GM21528 (cell line): Measurements from ENCODE around the gene PUSL1.

ENCODE experiments used
- ATAC-seq: cut with Tn5 transposase; IDR thresholded peaks from one replicate; pipeline ENCODE4 v1.9.1; 2021; ENCODE audit warnings: mild to moderate bottlenecking, moderate library complexity; ENCODE audit not compliant: unreplicated experiment, low FRiP score

The PUSL1 gene

DNA sequence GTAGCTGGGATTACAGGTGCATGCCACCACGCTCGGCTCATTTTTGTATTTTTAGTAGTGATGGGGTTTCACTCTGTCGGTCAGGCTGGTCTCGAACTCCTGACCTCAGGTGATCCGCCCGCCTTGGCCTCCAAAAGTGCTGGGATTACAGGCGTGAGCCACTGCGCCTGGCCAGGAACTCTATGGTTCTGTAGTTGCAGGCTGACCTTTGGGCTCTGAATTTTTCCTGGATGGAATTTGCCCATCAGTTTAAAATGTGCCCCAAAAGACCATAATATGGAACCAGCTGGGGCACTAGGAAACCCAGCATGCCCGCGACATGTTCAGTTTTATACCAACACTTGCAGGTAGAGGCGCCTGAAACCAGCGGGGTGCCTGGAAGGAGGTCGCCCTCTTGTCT lies 29.8 kb upstream of the PUSL1 start:
- ATAC-seq, result no peak

DNA sequence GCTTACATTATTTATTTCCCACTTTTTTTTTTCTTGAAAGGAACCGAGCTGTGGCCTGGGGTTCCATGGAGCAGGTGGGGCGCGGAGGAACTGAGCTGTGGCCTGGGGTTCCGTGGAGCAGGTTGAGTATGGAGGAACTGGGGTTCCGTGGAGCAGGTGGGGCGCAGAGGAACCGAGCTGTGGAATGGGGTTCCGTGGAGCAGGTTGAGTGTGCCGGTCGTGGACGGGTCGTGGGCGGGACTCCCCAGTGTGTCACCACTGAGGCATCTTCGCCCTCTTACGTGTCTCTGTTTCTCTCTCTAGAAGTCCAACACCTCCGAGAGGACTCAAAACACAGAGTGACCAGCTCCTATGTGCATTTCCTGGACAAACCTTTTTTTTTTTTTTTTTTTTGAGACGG lies 29.4 kb upstream of the PUSL1 start:
- ATAC-seq, result no peak

DNA sequence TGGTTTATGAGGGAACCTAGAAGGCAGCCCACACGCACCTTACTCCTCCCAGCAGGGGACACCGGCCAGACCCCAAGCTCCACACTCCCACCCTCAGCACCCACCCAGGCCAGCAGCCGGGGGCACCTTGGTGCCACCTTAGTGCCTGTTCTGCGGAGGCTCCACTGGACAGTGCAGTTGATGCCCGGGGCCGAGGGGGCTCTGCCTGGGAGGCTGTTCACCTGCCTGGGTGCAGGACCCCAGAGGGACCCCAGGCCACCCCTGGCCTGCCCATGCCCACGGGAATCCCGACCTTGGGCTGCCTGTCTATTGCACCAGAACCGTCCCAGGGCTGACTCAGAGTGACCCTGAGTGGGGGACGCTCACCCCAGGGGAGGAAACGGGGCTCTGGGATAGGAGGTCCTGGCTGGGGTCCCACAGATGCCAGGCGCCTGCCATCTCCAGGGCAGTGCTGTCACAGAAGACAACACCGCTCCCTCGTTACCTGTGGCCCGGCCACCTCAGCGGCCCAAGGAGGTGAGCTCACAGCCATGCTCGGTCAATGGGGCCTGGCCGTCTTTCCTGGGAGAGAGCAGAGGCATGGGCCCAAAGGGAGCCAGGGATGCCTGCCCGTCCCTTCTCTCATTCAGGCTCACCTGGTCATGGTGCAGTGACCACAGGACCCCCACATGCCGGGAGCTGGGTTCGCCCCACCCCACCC lies 27.5 kb upstream of the PUSL1 start:
- no peak for ATAC-seq

DNA sequence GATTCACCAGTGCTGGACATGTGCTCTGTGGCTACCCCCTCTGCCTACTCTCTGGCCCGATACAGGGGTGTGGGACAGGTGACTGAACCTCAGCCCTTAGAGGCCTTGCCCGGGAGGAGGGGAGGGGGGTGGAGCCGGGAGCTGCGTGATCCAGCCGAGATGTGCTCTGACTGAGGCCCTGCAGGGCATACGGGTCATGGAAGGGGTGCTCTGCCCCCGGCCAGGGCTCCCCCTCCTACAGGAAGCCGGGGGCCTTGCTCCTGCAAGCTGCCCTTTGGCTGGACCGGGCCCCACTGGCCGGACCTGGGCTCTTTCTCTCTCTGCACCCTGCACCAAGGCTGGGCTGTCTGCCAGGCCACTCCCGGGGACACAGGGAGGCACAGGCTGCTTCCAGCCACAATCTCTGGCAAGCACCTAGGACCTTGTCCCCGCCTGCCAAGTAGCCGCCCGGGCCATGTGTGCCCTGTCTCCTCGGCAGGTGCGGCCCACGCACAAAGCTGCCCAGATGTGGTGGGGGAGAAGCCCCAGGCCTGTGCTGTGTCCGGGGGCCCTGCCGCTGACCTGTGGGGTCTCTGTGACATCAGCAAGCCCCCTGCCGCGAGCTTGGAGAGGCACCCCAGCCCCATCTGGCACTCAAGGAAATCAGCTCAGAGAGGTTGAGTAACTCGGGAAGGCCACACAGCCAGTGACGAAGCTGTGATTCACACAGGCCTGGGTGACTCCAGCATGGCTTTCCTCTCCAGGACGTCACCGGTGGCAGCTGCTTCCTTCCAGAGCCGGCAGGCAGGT lies 26.7 kb upstream of the PUSL1 start:
- ATAC-seq, result no peak

DNA sequence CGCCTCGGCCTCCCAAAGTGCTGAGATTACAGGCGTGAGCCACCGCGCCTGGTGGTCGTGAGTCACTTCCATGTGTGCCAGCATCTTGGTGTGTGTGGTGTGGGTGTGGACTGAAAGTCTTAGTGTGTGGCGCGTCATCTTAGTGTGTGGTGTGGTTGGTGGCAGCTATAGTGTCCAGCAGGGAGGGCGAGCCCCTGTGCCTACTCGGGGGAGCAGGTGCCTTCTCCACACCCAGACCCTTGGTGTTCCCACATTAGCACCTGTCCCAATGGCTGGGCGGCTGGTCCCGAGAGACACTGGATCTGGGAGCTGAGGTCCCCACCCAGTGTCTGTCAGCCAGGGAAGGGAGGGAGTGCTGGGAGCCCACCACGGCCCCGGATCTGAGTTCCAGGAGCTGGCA lies 25.4 kb upstream of the PUSL1 start:
- ATAC-seq, result no peak

DNA sequence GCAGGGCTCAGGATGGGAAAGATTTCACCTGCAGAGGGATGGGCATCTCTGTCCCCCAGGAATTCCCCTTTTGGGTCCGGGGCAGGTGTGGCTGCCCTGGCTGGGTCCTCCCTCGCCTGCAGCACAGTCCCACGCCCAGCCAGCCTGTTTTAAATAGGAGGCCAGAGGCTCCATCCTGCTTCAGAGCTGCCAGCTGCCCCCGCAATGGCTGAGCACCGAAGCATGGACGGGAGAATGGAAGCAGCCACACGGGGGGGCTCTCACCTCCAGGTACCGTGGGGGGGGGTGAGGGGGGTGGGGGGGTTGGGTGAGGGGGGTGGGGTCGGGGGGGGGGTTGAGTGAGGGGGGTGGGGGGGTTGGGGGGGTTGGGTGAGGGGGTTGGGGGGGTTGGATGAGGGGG lies 24.6 kb upstream of the PUSL1 start:
- no peak for ATAC-seq

DNA sequence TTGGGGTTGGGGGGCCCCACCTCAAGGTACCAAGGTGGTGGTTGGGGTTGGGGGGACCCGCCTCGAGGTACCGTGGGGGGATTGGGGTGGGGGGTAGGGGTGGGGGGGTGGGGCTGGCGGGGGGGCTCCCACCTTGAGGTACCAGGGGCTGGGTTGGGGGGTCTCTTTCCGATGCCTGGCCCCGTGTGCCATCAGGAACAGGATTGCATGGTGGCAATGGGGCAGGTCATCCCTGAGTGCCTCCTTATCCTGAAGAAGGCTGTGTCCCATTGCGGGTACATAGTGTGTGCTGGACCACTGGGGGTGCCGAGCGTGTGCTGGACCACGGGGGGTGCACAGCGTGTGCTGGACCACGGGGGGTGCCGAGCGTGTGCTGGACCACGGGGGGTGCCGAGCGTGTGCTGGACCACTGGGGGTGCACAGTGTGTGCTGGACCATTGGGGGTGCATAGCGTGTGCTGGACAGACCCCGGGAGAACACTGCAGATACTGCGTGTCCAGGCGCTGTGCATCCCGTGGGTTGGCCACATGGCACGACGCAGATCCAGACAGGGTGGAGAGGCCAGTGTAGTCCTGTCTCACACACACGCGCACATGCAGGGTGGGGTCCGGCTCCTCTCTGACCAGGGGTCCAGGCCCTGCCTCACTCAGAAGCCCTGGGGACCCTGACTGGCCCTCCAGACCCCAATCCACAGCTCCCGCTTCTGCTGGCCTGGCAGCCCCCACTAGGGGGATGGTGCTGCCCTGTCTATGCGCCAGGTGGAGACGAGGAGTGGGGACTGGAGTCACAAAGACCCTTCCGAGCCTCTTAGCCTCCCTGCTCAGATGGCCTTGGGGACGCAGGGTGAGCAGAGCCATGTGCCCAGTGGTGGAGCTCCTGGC lies 23.9 kb upstream of the PUSL1 start:
- ATAC-seq, result no peak

DNA sequence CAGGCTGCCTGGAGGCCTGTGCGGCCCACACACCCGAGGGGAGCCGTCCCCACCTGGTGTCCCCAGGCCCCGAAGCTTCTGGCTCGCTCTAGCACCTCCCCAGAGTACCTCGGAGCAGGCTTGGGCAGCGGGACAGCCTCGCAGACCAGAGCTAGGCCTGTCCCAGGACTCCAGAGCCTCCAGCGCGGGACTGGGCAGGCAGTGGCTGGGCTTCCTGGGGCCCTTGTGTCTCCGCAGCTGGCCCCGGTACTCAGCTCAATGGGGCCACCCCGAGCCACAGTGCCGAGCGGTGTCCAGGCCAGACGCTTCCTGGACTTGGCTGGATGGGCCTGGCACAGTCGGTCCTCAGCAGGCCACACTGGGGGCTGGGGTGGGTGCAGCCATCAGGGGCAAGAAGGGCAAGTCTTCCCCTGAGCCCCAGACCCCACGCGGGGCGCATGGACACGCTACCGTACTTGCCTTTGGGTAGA lies 23.3 kb upstream of the PUSL1 start:
- no peak for ATAC-seq

DNA sequence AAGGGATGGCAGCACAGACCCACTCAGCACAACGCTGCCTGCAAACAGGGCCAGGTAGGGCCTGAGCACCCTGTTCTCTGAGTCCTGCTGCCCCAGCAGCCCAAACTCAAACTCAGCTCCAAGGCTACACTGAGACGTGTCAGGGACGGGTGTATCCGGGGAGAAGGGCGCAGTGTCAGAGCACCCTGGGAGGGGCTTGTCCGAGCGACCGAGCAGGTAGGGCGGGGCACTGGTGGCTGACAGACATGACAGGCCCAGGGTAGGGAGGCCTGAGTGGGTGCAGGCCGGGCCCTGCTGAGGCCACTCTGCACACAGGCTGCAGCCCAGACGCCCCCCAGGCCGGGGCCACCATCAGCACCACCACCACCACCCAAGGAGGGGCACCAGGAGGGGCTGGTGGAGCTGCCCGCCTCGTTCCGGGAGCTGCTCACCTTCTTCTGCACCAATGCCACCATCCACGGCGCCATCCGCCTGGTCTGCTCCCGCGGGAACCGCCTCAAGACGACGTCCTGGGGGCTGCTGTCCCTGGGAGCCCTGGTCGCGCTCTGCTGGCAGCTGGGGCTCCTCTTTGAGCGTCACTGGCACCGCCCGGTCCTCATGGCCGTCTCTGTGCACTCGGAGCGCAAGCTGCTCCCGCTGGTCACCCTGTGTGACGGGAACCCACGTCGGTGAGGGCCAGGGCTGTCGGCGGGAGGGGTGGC lies 22.6 kb upstream of the PUSL1 start:
- no peak for ATAC-seq

DNA sequence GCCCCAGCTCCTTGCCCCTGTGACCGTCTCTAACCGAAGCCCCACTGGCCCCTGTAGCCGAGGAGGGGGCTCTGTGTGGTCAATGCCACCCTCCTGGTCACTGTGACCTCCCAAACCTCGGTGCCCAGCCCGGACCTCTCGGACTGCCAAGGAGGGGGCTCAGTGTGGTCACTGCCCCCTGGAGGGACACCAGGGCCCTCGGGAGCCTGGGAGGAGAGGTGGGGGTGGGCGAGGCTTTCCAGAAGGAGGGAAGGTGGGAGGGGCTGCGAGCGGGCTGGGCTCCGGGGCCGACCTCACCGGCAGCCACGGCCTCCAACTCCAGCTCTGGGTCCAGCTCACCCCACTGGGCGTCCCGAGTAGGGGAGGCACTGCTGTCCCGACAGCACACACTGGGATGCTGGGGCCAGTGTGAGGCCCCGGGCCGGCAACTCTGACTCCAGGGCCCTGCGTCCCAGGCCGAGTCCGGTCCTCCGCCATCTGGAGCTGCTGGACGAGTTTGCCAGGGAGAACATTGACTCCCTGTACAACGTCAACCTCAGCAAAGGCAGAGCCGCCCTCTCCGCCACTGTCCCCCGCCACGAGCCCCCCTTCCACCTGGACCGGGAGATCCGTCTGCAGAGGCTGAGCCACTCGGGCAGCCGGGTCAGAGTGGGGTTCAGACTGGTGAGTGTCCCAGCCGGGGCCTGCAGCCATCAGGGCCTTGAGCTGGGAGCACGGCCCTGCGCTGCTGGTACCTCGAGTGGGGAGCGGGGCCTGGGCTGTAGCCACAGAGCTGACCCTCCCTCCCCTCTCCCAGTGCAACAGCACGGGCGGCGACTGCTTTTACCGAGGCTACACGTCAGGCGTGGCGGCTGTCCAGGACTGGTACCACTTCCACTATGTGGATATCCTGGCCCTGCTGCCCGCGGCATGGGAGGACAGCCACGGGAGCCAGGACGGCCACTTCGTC lies 21.8 kb upstream of the PUSL1 start:
- no peak for ATAC-seq

DNA sequence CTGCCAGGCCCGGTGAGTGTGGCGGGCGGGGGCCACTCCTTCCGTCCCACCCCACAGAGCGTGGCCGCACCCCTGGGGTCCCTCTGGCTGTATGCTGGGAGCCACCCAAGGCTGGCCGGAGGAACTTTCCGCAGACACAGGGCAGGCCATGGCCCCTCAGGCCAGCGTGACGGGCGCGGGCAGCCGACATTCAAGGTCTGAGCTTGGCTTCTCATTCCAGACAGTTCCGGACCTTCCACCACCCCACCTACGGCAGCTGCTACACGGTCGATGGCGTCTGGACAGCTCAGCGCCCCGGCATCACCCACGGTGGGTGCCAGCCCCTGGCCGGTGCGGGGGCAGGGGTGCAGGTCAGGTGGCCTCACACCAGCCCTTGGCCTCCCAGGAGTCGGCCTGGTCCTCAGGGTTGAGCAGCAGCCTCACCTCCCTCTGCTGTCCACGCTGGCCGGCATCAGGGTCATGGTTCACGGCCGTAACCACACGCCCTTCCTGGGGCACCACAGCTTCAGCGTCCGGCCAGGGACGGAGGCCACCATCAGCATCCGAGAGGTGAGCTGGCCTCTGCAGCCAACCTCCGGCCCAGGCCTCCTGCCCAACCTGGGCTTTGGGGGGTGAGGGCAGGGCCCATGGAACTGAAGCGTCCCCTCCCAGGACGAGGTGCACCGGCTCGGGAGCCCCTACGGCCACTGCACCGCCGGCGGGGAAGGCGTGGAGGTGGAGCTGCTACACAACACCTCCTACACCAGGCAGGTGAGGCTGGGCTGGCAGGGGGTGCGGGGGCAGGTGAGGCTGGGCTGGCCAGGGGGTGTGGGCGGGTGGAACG lies 20.9 kb upstream of the PUSL1 start:
- no peak for ATAC-seq

DNA sequence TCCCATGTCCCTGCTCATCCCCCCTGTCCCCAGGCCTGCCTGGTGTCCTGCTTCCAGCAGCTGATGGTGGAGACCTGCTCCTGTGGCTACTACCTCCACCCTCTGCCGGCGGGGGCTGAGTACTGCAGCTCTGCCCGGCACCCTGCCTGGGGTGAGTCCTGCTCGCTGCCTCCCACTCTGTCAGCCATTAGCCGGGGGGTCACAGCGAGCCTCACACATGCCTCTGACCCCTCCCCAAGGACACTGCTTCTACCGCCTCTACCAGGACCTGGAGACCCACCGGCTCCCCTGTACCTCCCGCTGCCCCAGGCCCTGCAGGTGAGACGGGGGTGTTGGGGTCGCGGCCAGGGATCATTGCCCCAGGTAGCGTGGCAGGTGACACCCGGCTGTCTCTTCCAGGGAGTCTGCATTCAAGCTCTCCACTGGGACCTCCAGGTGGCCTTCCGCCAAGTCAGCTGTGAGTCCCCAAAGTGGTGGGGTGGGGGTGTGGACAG lies 18.1 kb upstream of the PUSL1 start:
- no peak for ATAC-seq

DNA sequence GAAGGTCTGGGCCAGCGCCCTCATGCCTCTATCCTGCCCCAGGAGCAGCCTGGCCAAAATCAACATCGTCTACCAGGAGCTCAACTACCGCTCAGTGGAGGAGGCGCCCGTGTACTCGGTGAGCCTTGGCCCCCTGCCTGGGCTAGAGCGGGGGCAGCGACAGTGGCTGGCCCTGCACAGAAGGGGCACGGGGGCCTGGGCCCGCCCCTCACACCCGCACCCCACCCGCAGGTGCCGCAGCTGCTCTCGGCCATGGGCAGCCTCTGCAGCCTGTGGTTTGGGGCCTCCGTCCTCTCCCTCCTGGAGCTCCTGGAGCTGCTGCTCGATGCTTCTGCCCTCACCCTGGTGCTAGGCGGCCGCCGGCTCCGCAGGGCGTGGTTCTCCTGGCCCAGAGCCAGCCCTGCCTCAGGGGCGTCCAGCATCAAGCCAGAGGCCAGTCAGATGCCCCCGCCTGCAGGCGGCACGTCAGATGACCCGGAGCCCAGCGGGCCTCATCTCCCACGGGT lies 17.3 kb upstream of the PUSL1 start:
- ATAC-seq, result no peak

DNA sequence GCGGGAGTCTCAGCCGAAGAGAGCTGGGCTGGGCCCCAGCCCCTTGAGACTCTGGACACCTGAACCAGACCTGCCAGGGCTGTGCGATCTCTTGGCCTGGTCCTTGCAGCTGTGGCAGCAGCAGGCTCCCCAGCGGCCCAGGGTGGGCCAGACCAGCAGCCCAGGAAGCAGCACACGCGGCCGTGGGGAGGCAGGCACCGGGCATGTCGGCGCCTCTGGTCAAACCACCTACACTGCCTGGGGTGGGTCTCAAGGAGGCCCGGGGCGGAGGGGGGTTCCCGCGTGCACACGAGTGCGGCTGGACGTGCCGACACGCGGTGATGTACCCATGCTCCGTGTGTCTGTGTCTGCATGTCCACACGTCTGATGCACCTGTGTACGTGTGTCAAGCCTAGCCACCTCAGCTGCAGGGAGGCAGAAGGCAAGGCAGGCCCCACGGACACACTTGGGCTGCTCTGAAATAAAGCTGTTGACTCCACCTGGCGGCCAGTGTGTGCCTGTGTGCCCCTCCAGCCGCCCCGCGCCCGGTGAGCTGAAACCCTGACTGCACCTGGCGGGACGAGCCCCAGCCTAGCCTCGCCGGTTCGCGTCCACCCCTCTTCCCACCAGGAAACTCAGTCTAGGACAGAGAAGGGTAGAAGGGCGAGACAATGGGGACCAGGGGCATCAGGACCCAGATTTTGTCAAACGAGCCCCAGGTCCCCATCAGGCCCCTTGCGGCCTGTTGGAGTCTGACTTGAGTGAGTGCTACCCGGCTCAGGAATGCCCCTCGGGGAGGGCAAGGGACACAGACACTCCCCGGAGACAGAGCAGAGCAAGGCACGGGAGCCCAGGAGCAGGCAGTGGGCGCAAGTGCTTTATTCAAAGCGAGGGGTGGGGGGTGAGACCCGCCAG lies 16.6 kb upstream of the PUSL1 start:
- no peak for ATAC-seq

DNA sequence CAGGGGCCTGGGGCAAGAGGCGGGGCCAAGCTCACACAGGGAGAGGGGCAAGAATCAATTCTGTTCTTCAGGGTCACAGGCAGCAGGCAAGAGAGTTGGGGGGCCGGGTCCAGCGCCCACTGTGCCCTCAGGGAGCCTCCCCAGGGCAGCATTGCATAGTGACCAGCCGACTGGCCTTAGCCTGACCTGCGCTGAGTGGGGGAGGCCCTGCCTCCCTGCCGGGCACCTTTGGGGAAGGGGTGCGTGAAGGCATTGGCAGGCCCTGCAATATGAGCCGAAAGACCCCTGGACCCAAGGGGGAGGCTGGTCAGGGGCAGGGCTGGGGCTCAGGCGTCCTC lies 16.0 kb upstream of the PUSL1 start:
- ATAC-seq, result no peak

DNA sequence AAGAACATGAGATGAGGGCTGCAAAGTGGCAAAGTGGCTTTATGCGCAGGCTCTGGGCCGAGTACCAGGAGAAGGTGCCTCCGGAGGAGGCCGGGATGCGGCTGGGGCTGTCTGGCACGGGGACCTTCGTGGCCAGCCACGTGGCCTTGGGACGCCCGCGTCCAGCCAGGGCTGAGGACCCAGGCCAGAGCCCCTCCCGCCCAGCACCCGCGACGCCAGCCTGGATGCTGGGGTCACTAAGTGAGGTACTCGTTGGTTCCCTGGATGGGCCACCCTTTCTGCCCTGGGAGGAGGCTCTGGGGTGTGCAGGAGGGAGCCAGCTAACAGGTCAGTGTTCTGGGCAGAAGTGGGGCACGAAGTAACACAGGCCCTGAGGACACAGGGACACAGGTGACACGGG lies 15.5 kb upstream of the PUSL1 start:
- ATAC-seq, result no peak
